Measurements from ENCODE around the gene CD8B.

DNA sequence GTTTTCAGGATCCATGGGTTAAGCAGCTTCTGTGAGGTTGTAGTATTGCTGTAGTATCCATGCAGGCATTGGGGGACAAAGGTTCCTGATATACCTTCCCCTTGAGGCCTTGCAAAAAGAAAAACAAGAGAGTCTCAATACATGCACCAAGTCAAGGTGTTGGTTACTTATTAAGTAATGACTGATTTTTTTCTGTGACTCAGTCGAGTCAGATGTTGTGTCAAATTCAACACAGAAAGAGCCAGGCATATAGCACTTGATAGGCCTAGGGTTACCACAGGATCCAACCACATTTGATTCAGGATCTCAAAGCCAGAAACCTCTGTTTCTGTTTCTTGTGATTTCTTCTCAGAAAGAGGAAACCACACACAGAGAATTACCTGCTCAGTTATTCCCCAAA lies 46.1 kb downstream of the CD8B start:
- TF ChIP-seq, protein P1, sequence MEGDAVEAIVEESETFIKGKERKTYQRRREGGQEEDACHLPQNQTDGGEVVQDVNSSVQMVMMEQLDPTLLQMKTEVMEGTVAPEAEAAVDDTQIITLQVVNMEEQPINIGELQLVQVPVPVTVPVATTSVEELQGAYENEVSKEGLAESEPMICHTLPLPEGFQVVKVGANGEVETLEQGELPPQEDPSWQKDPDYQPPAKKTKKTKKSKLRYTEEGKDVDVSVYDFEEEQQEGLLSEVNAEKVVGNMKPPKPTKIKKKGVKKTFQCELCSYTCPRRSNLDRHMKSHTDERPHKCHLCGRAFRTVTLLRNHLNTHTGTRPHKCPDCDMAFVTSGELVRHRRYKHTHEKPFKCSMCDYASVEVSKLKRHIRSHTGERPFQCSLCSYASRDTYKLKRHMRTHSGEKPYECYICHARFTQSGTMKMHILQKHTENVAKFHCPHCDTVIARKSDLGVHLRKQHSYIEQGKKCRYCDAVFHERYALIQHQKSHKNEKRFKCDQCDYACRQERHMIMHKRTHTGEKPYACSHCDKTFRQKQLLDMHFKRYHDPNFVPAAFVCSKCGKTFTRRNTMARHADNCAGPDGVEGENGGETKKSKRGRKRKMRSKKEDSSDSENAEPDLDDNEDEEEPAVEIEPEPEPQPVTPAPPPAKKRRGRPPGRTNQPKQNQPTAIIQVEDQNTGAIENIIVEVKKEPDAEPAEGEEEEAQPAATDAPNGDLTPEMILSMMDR (conservative IDR thresholded peaks at IDR 0.05 in 1 of 2, IDR thresholded peaks at IDR 0.05 in 1 of 2; ENCODE audit: low read depth in 1 of 2, low read length in 2 of 2), result no peak
- TF ChIP-seq EZH2 (IDR thresholded peaks at IDR 0.05; ENCODE audit: low read length, missing control alignments), result no peak
